ENCODE measurements around the gene RBBP5.

GRCh38 chr1:205171369-205171768, 49.6 kb upstream of the RBBP5 start:
- TF ChIP-seq, protein P1, sequence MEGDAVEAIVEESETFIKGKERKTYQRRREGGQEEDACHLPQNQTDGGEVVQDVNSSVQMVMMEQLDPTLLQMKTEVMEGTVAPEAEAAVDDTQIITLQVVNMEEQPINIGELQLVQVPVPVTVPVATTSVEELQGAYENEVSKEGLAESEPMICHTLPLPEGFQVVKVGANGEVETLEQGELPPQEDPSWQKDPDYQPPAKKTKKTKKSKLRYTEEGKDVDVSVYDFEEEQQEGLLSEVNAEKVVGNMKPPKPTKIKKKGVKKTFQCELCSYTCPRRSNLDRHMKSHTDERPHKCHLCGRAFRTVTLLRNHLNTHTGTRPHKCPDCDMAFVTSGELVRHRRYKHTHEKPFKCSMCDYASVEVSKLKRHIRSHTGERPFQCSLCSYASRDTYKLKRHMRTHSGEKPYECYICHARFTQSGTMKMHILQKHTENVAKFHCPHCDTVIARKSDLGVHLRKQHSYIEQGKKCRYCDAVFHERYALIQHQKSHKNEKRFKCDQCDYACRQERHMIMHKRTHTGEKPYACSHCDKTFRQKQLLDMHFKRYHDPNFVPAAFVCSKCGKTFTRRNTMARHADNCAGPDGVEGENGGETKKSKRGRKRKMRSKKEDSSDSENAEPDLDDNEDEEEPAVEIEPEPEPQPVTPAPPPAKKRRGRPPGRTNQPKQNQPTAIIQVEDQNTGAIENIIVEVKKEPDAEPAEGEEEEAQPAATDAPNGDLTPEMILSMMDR (IDR thresholded peaks at IDR 0.05 in 8 of 11, conservative IDR thresholded peaks at IDR 0.05 in 3 of 11): no peak
- TF ChIP-seq POLR2AphosphoS5 (IDR thresholded peaks at IDR 0.05) (no peak), POLR2A (IDR thresholded peaks at IDR 0.05) (no peak)

Data from spleen (tissue), 7 donors.